Mucosa of descending colon (tissue), 3 donors: ENCODE results near the gene VIPR2. TPM values are rescaled to one million over a fixed set of nuclear protein-coding genes. Genes with fewer than 3 reads are reported as not detected.

Experiments used
- ATAC-seq: fragments of 200-7000 bp; cut with Tn5 transposase; one replicate; pipeline ENCODE4 v1.9.1; 2020; ENCODE audit warnings: mild to moderate bottlenecking, moderate library complexity
- DNase-seq, 3 donors: peaks; one replicate each; pipeline ENCODE4 v3.0.0-alpha.2; 2020
- H3K36me3 ChIP-seq: fragments of 200-600 bp; one replicate; pipeline ENCODE4 v1.8.0; 2021; ENCODE audit warnings: low read depth, mild to moderate bottlenecking
- H3K4me1 ChIP-seq: fragments of 200-600 bp; one replicate; pipeline ENCODE4 v1.8.0; 2021; ENCODE audit warnings: low read depth, mild to moderate bottlenecking
- H3K4me3 ChIP-seq: fragments of 200-600 bp; one replicate; pipeline ENCODE4 v1.8.0; 2021; ENCODE audit warnings: mild to moderate bottlenecking
- H3K9me3 ChIP-seq: fragments of 200-600 bp; one replicate; pipeline ENCODE4 v1.8.0; 2021; ENCODE audit warnings: mild to moderate bottlenecking
- CTCF ChIP-seq: fragments of 200-600 bp; IDR thresholded peaks from one replicate; pipeline ENCODE4 v1.8.0; 2022; ENCODE audit warnings: antibody characterized with exemption, mild to moderate bottlenecking
- intact Hi-C, 2 donors: fragments of 100-400 bp; cut with DNase I in 1 of 2; cut with micrococcal nuclease in 1 of 2; formaldehyde crosslinking; loops; one replicate each; pipeline versions ENCODE4 v1.11.0 to v1.11.1; 2022; cut with DNase I, micrococcal nuclease
- long read RNA-seq, 2 donors: library from polyadenylated mRNA; unstranded; transcript quantifications; one replicate each; pipeline ENCODE4 v2.0.0, GENCODE V29; 2019 to 2021
- total RNA-seq, 3 donors: library from RNA; stranded (reverse); fragmentation: NEBNext Ultra II Directional in 2 of 3; extraction: Animal tissue kit (Norgen Biotek cat#: 25700) in 2 of 3; gene quantifications; one replicate each; pipeline versions ENCODE4 v1.2.1 to v1.2.4, GENCODE V29; 2021 to 2023
- donor health status: DM: no; HTN: no; CAD: no; lungs with moderate emphysema.
- donor health status: DM: no; HTN: no; CAD: no.
- donor health status: DM: no; HTN: yes; CAD: no.

VIPR2 gene
- 10 to 100 TPM in 1 of 3 donors, 1 to 10 TPM in 1, under 1 TPM in 1; 0.58 to 19.8 (median 2.4) TPM for total RNA-seq
- long read RNA-seq, donor 1, transcript VIPR2-201 (13 exons, 3,944 nt), result major isoform, 7 of 29 reads
- long read RNA-seq, donor 1, partial matches to known transcripts, result 8 of 29 reads
- long read RNA-seq, donor 1, other reads (novel, unspliced or antisense), result 14 of 29 reads
- long read RNA-seq, donor 2, partial matches to known transcripts, result 0 of 1 reads
- long read RNA-seq, donor 2, other reads (novel, unspliced or antisense), result 1 of 1 reads

GRCh38 chr7:159144758-159145489 lies at the start of gene VIPR2:
TSS of gene VIPR2 (minus strand) at chr7:159144867. CDS start at chr7:159144771, 96 bp downstream.
- Histone ChIP-seq H3K4me1 (peaks cover 10% of the 10 kb centered on the region), H3K9me3 (no peaks in the 10 kb centered on the region), H3K36me3 (no peaks in the 10 kb centered on the region), H3K4me3 (no peak within 1 kb of the TSS)
- peak; percentile 49 for ATAC-seq
- TF ChIP-seq CTCF, result no peak
- intact Hi-C loops, result no loop called here
- no peak for DNase-seq

GRCh38 chr7:159193543-159194090 lies 49.0 kb upstream of the VIPR2 start:
- ATAC-seq, result no peak

GRCh38 chr7:159192725-159193453 lies 48.2 kb upstream of the VIPR2 start:
- intact Hi-C loops, result no loop called here
- H3K9me3 ChIP-seq, result no peaks in the 10 kb centered on the region
- no peak for DNase-seq
- H3K36me3 ChIP-seq, result no peaks in the 10 kb centered on the region
- H3K4me3 ChIP-seq, result no peak overlapping the region
- ATAC-seq, result no peak
- TF ChIP-seq CTCF, result no peak
- H3K4me1 ChIP-seq, result no peaks in the 10 kb centered on the region

More at GRCh38 chr7:159193543-159194090, 49.0 kb upstream of the VIPR2 start:
- no peaks in the 10 kb centered on the region for H3K36me3 ChIP-seq
- no peaks in the 10 kb centered on the region for H3K9me3 ChIP-seq
- no peak for DNase-seq
- no peak overlapping the region for H3K4me3 ChIP-seq
- TF ChIP-seq CTCF, result no peak
- no peaks in the 10 kb centered on the region for H3K4me1 ChIP-seq
- intact Hi-C loops, result no loop called here

- no peak overlapping the region for H3K4me3 ChIP-seq
- no peaks in the 10 kb centered on the region for H3K9me3 ChIP-seq
- DNase-seq, result no peak
- H3K36me3 ChIP-seq, result no peaks in the 10 kb centered on the region
- intact Hi-C loops, result no loop called here
- no peaks in the 10 kb centered on the region for H3K4me1 ChIP-seq
- no peak for ATAC-seq
- TF ChIP-seq CTCF, result no peak
Observed at GRCh38 chr7:159192013-159192412, 47.3 kb upstream of the VIPR2 start.

GRCh38 chr7:159191236-159191635 lies 46.6 kb upstream of the VIPR2 start:
- TF ChIP-seq CTCF, result no peak
- intact Hi-C loops, result no loop called here
- Histone ChIP-seq H3K4me3 (no peak overlapping the region), H3K9me3 (no peaks in the 10 kb centered on the region), H3K4me1 (no peaks in the 10 kb centered on the region), H3K36me3 (no peaks in the 10 kb centered on the region)
- DNase-seq, result no peak
- ATAC-seq, result no peak
